HepG2 (cell line): ENCODE measurements around the gene SPAG9. TPM values are rescaled to one million over a fixed set of nuclear protein-coding genes. Genes with fewer than 3 reads are reported as not detected.

ENCODE experiments used
- CBX5 ChIP-seq: sonication (generic); formaldehyde crosslinking; IDR thresholded peaks from 2 replicates; pipeline ENCODE4 v1.4.0; 2020; ENCODE audit warnings: missing genetic modification reagents, borderline replicate concordance
- ELF4 ChIP-seq: sonication (generic); formaldehyde crosslinking; IDR thresholded peaks from 2 replicates; pipeline ENCODE4 v1.5.0; 2020; ENCODE audit warnings: missing genetic modification reagents, mild to moderate bottlenecking, moderate library complexity, borderline replicate concordance
- GATA4 ChIP-seq: sonication (generic); IDR thresholded peaks from 2 replicates; pipeline ENCODE4 v1.6.1; 2016; ENCODE audit warnings: antibody characterized with exemption, low read depth, borderline replicate concordance
- HIC2 ChIP-seq: sonication (generic); formaldehyde crosslinking; IDR thresholded peaks from 2 replicates; pipeline ENCODE4 v1.9.0; 2022; ENCODE audit warnings: low read depth, missing genetic modification reagents
- KAT7 ChIP-seq: IDR thresholded peaks from 2 replicates; pipeline ENCODE4 v1.6.1; 2018; ENCODE audit warnings: borderline replicate concordance, missing compliant biosample characterization
- KLF13 ChIP-seq: sonication (generic); formaldehyde crosslinking; IDR thresholded peaks from 2 replicates; pipeline ENCODE4 v1.4.0; 2020; ENCODE audit warnings: mild to moderate bottlenecking, missing genetic modification reagents
- LCORL ChIP-seq, 2 experiments: fragments of 450-650 bp in 1 of 2; sonication (generic) in 1 of 2; formaldehyde crosslinking in 1 of 2; IDR thresholded peaks; 2 replicates each; pipeline versions ENCODE4 v1.5.0 to v1.6.1; 2017 to 2020; ENCODE audit warnings: antibody characterized with exemption in 1 of 2, missing genetic modification reagents in 1 of 2
- NAIF1 ChIP-seq: sonication (generic); formaldehyde crosslinking; IDR thresholded peaks from 2 replicates; pipeline ENCODE4 v1.5.0; 2020; ENCODE audit warnings: mild to moderate bottlenecking, missing genetic modification reagents, borderline replicate concordance
- NCOA5 ChIP-seq: sonication (generic); formaldehyde crosslinking; IDR thresholded peaks from 2 replicates; pipeline ENCODE4 v1.4.0; 2020; ENCODE audit warnings: missing genetic modification reagents
- SALL2 ChIP-seq: sonication (generic); formaldehyde crosslinking; IDR thresholded peaks from 2 replicates; pipeline ENCODE4 v1.8.1; 2023; ENCODE audit warnings: mild to moderate bottlenecking, missing genetic modification reagents, inconsistent platforms
- U2AF1 ChIP-seq: fragments of 200-400 bp; formaldehyde crosslinking; optimal IDR thresholded peaks from 2 replicates; pipeline ENCODE3; 2017; ENCODE audit warnings: mild to moderate bottlenecking, low read depth, low read length
- ZBTB1 ChIP-seq: sonication (generic); formaldehyde crosslinking; IDR thresholded peaks from 2 replicates; pipeline ENCODE4 v1.4.0; 2020; ENCODE audit warnings: missing genetic modification reagents, borderline replicate concordance
- ZBTB37 ChIP-seq: sonication (generic); formaldehyde crosslinking; IDR thresholded peaks from 2 replicates; pipeline ENCODE4 v1.4.0; 2020; ENCODE audit warnings: mild to moderate bottlenecking, missing genetic modification reagents
- ZBTB7A ChIP-seq: sonication (generic); formaldehyde crosslinking; IDR thresholded peaks from 2 replicates; pipeline ENCODE4 v1.8.0; 2022; ENCODE audit warnings: mild to moderate bottlenecking, missing genetic modification reagents
- ZFP91 ChIP-seq: sonication (generic); formaldehyde crosslinking; IDR thresholded peaks from 2 replicates; pipeline ENCODE4 v1.9.0; 2022; ENCODE audit warnings: missing genetic modification reagents, mild to moderate bottlenecking, borderline replicate concordance
- ZGPAT ChIP-seq: IDR thresholded peaks from 2 replicates; pipeline ENCODE4 v1.6.1; 2016; ENCODE audit warnings: mild to moderate bottlenecking
- ZMYM4 ChIP-seq: sonication (generic); formaldehyde crosslinking; IDR thresholded peaks from 2 replicates; pipeline ENCODE4 v1.8.1; 2023; ENCODE audit warnings: mild to moderate bottlenecking, missing genetic modification reagents
- ZNF580 ChIP-seq: IDR thresholded peaks from 2 replicates; pipeline ENCODE4 v1.6.1; 2016; ENCODE audit warnings: low read depth, borderline replicate concordance
- ZNF629 ChIP-seq: sonication (generic); formaldehyde crosslinking; conservative IDR thresholded peaks from 2 replicates; pipeline ENCODE4 v1.5.0; 2020; ENCODE audit warnings: missing genetic modification reagents
- polyA plus RNA-seq, 8 experiments: library from polyadenylated mRNA; depleted of rRNA in 3 of 8; stranded (reverse) in 7 of 8; unstranded in 1 of 8; fragments of >200 nt; fragmentation: Illumina TruSeq in 4 of 8; extraction: Trizol in 4 of 8; gene quantifications; 2 replicates each; pipeline versions ENCODE4 v1.2.1 to v1.2.3, GENCODE V29; 2011 to 2016; ENCODE audit warnings: low read depth in 4 of 8, missing spikeins in 1 of 8, mixed read lengths in 1 of 8; ENCODE audit not compliant: insufficient read depth in 1 of 8
- total RNA-seq, 5 experiments: library from RNA; depleted of rRNA; stranded (reverse); fragments of >200 nt; fragmentation: Illumina TruSeq; extraction: Trizol; gene quantifications; 2 replicates each; pipeline ENCODE4 v1.2.3, GENCODE V29; 2016; ENCODE audit warnings: low read depth in 1 of 5

SPAG9 gene
- total and polyA plus RNA-seq, 2 of the 13 experiments (the other 11 are each of a cell fraction or from before 2014, with no cell fraction given): 43.2 to 78.6 TPM

- TF ChIP-seq LCORL (IDR thresholded peaks at IDR 0.05): no peak
- 0 out of 2 replicates have a peak, but pooled peaks have one; percentile 44 for TF ChIP-seq LCORL (CRISPR knock-in tag; IDR thresholded peaks at IDR 0.05)
- TF ChIP-seq U2AF1: no peak
- 0 out of 2 replicates have a peak, but pooled peaks have one; percentile 22 for TF ChIP-seq ZBTB37 (CRISPR knock-in tag)
- TF ChIP-seq CBX5 (CRISPR knock-in tag): peak; percentile 53; the same call in 1 of the 2 replicates
- peak; percentile 24; the same call in 1 of the 2 replicates for TF ChIP-seq ZFP91 (CRISPR knock-in tag)
- TF ChIP-seq NCOA5 (CRISPR knock-in tag): no peak
- peak; percentile 7; the same call in 1 of the 2 replicates for TF ChIP-seq ZBTB7A (CRISPR knock-in tag)
- TF ChIP-seq GATA4: no peak
- TF ChIP-seq HIC2 (CRISPR knock-in tag): peak; percentile 83
- TF ChIP-seq ZNF580 (CRISPR knock-in tag): 0 out of 2 replicates have a peak, but pooled peaks have one; percentile 23
- TF ChIP-seq ELF4 (CRISPR knock-in tag): no peak
- no peak for TF ChIP-seq NAIF1
- TF ChIP-seq KLF13 (CRISPR knock-in tag): no peak
- TF ChIP-seq KAT7 (CRISPR knock-in tag): no peak
- no peak for TF ChIP-seq ZMYM4 (CRISPR knock-in tag)
- no peak for TF ChIP-seq ZBTB1 (CRISPR knock-in tag)
- TF ChIP-seq ZNF629 (CRISPR knock-in tag): peak; percentile 81
- TF ChIP-seq ZGPAT (CRISPR knock-in tag): peak; percentile 34; the same call in 1 of the 2 replicates
- TF ChIP-seq SALL2 (CRISPR knock-in tag): no peak
Measured at GRCh38 chr17:50947782-50948543, 172.7 kb downstream of the SPAG9 start (continued).
